ENCODE results near the gene RIMS4. TPM values are rescaled to one million over a fixed set of nuclear protein-coding genes. Genes with fewer than 3 reads are reported as not detected.

RIMS4 gene
- total RNA-seq, 2 experiments from 2014 or later, result 0.07 TPM

GRCh38 chr20:44704551-44704971 lies 105.8 kb downstream of the RIMS4 start:
- no peak overlapping the region for H3K4me3 Mint-ChIP-seq
- intact Hi-C loops (cut with micrococcal nuclease), result no loop called here
- no peaks in the 10 kb centered on the region for H3K36me3 Mint-ChIP-seq (ENCODE audit: low read depth)
- CTCF ChIA-PET, result no interaction called here
- H3K4me1 Mint-ChIP-seq (ENCODE audit: low read depth), result no peaks in the 10 kb centered on the region
- no peak for DNase-seq
- H3K9me3 Mint-ChIP-seq, result no peaks in the 10 kb centered on the region
- no peak overlapping the region for H3K27ac Mint-ChIP-seq
- no peaks in the 10 kb centered on the region for H3K27me3 Mint-ChIP-seq (ENCODE audit: low read depth)

- intact Hi-C loops (cut with micrococcal nuclease), result no loop called here
- CTCF ChIA-PET, result no interaction called here
- Mint-ChIP-seq H3K9me3 (no peaks in the 10 kb centered on the region), H3K36me3 (ENCODE audit: low read depth) (no peaks in the 10 kb centered on the region), H3K27ac (no peak overlapping the region), H3K4me3 (no peak overlapping the region), H3K4me1 (ENCODE audit: low read depth) (no peaks in the 10 kb centered on the region), H3K27me3 (ENCODE audit: low read depth) (no peaks in the 10 kb centered on the region)
- DNase-seq, result no peak
Observed at GRCh38 chr20:44703956-44704488, 106.3 kb downstream of the RIMS4 start.

- Mint-ChIP-seq H3K36me3 (ENCODE audit: low read depth) (no peaks in the 10 kb centered on the region), H3K27me3 (ENCODE audit: low read depth) (no peaks in the 10 kb centered on the region), H3K4me3 (no peak overlapping the region), H3K4me1 (ENCODE audit: low read depth) (no peaks in the 10 kb centered on the region), H3K27ac (no peak overlapping the region), H3K9me3 (no peaks in the 10 kb centered on the region)
- intact Hi-C loops (cut with micrococcal nuclease), result no loop called here
- no peak for DNase-seq
- CTCF ChIA-PET, result interaction anchor here (0.6 kb wide), 1 partner anchor 164 kb away, joined by 3 read pairs; no protein-coding TSS in a partner anchor
Observed at GRCh38 chr20:44703183-44703925, 107.0 kb downstream of the RIMS4 start.

- Mint-ChIP-seq H3K27me3 (ENCODE audit: low read depth) (no peaks in the 10 kb centered on the region), H3K36me3 (ENCODE audit: low read depth) (no peaks in the 10 kb centered on the region)
- CTCF ChIA-PET, result interaction anchor here (0.6 kb wide), 1 partner anchor 164 kb away, joined by 3 read pairs; no protein-coding TSS in a partner anchor
Observed at GRCh38 chr20:44702776-44703175, 107.6 kb downstream of the RIMS4 start.

GRCh38 chr20:44701858-44702256 lies 108.5 kb downstream of the RIMS4 start:
- no peaks in the 10 kb centered on the region for H3K4me1 Mint-ChIP-seq (ENCODE audit: low read depth)
- CTCF ChIA-PET, result no interaction called here
- H3K36me3 Mint-ChIP-seq (ENCODE audit: low read depth), result no peaks in the 10 kb centered on the region
- no peak overlapping the region for H3K4me3 Mint-ChIP-seq
- no peak for DNase-seq
- no peaks in the 10 kb centered on the region for H3K9me3 Mint-ChIP-seq
- H3K27ac Mint-ChIP-seq, result no peak overlapping the region
- intact Hi-C loops (cut with micrococcal nuclease), result no loop called here
- H3K27me3 Mint-ChIP-seq (ENCODE audit: low read depth), result no peaks in the 10 kb centered on the region

More at GRCh38 chr20:44702776-44703175, 107.6 kb downstream of the RIMS4 start:
- Mint-ChIP-seq H3K4me3 (no peak overlapping the region), H3K4me1 (ENCODE audit: low read depth) (no peaks in the 10 kb centered on the region), H3K9me3 (no peaks in the 10 kb centered on the region), H3K27ac (no peak overlapping the region)
- no peak for DNase-seq
- intact Hi-C loops (cut with micrococcal nuclease), result no loop called here

Other genes starting within 250 kb of the RIMS4 start
- gene PKIG, start 228.0 kb downstream of the RIMS4 start, total RNA-seq, result 1 to 10 TPM; 4.6 to 4.7 TPM
- 10 to 100 TPM; 54.6 to 54.9 TPM for gene ADA, start 158.8 kb downstream of the RIMS4 start, total RNA-seq
- not detected for gene CCN5, start 95.2 kb downstream of the RIMS4 start, total RNA-seq
- gene KCNK15, start 64.7 kb downstream of the RIMS4 start, total RNA-seq, result 1 to 10 TPM in 1 of 2 experiments, under 1 TPM in 1; 0.96 to 1.0 TPM
- gene YWHAB, start 75.2 kb upstream of the RIMS4 start, total RNA-seq, result 100 to 1,000 TPM; 245 to 260 TPM
- 10 to 100 TPM; 71.0 to 72.8 TPM for gene PABPC1L, start 99.5 kb upstream of the RIMS4 start, total RNA-seq
- gene TOMM34, start 149.9 kb upstream of the RIMS4 start, total RNA-seq, result 10 to 100 TPM; 44.0 to 45.9 TPM
- gene STK4, start 156.0 kb upstream of the RIMS4 start, total RNA-seq, result 100 to 1,000 TPM; 110 to 116 TPM